Activated CD4-positive, alpha-beta T cell treated with anti-CD3 and anti-CD28 coated beads, Interleukin-2, amount 10 ng/mL, durations not matched to agents 7 days and 5 days (primary cell): ENCODE measurements around the gene RBM15. TPM values are rescaled to one million over a fixed set of nuclear protein-coding genes. Genes with fewer than 3 reads are reported as not detected.

Experiments
- CTCF ChIA-PET: fragments of 350-600 bp; sonication (Branson Sonifier 250); formaldehyde crosslinking; loops from one replicate; lab custom pipeline; 2021; ENCODE audit warnings: antibody characterized with exemption; lab: Charles Lee
- POLR2A ChIA-PET: fragments of 350-600 bp; sonication (Branson Sonifier 250); formaldehyde crosslinking; loops from one replicate; lab custom pipeline; 2021; ENCODE audit warnings: antibody characterized with exemption; lab: Charles Lee
- DNase-seq: peaks from one replicate; pipeline ENCODE4 v3.0.0-alpha.2; 2020
- H3K27ac Mint-ChIP-seq: one replicate; pipeline ENCODE4 v1.8.0; 2021; ENCODE audit warnings: mild to moderate bottlenecking, moderate library complexity, mixed read lengths
- H3K27me3 Mint-ChIP-seq: one replicate; pipeline ENCODE4 v1.8.0; 2021; ENCODE audit warnings: mixed read lengths
- H3K36me3 Mint-ChIP-seq: one replicate; pipeline ENCODE4 v1.8.0; 2021; ENCODE audit warnings: low read depth, mixed read lengths
- H3K4me1 Mint-ChIP-seq: one replicate; pipeline ENCODE4 v1.8.0; 2021; ENCODE audit warnings: mixed read lengths
- H3K4me3 Mint-ChIP-seq: one replicate; pipeline ENCODE4 v1.8.0; 2021; ENCODE audit warnings: mild to moderate bottlenecking, moderate library complexity, mixed read lengths
- H3K9me3 Mint-ChIP-seq: one replicate; pipeline ENCODE4 v1.8.0; 2021; ENCODE audit warnings: mixed read lengths
- total RNA-seq, 2 experiments: library from RNA; stranded (reverse); gene quantifications; one replicate each; pipeline ENCODE4 v1.2.3, GENCODE V29; 2021

The RBM15 gene
- total RNA-seq, 2 experiments from 2014 or later, result 69.9 to 71.2 TPM

GRCh38 chr1:110328274-110328673 lies 10.9 kb upstream of the RBM15 start:
- no peak overlapping the region for H3K4me3 Mint-ChIP-seq
- ChIA-PET POLR2A (no interaction called here), CTCF (interaction anchor here (3.6 kb wide), 1 partner anchor 10 kb away, joined by 15 read pairs; the partner anchor contains the start of gene RBM15)
- no peak overlapping the region for H3K27ac Mint-ChIP-seq
- H3K36me3 Mint-ChIP-seq, result no peaks in the 10 kb centered on the region
- no peaks in the 10 kb centered on the region for H3K9me3 Mint-ChIP-seq
- no peak for DNase-seq
- H3K4me1 Mint-ChIP-seq, result no peaks in the 10 kb centered on the region
- H3K27me3 Mint-ChIP-seq, result no peaks in the 10 kb centered on the region

- Mint-ChIP-seq H3K36me3 (no peaks in the 10 kb centered on the region), H3K9me3 (no peaks in the 10 kb centered on the region), H3K27me3 (no peaks in the 10 kb centered on the region), H3K4me3 (no peak overlapping the region), H3K27ac (no peak overlapping the region), H3K4me1 (no peaks in the 10 kb centered on the region)
- no peak for DNase-seq
- POLR2A ChIA-PET, result no interaction called here
- CTCF ChIA-PET, result interaction anchor here (1.7 to 3.6 kb wide), 2 partner anchors 9 to 121 kb away, joined by 4 to 15 read pairs; partner anchors contain the start of gene RBM15
Observed at GRCh38 chr1:110328700-110329099, 10.5 kb upstream of the RBM15 start.

GRCh38 chr1:110335265-110335664 lies 3.9 kb upstream of the RBM15 start:
- H3K27me3 Mint-ChIP-seq, result no peaks in the 10 kb centered on the region
- H3K27ac Mint-ChIP-seq, result no peak overlapping the region
- H3K4me1 Mint-ChIP-seq, result peaks cover 22% of the 10 kb centered on the region
- H3K36me3 Mint-ChIP-seq, result peaks cover 8% of the 10 kb centered on the region
- H3K4me3 Mint-ChIP-seq, result no peak overlapping the region
- no peak for DNase-seq
- no peaks in the 10 kb centered on the region for H3K9me3 Mint-ChIP-seq
- ChIA-PET POLR2A (no interaction called here), CTCF (interaction anchor here (0.8 to 3.5 kb wide), 4 partner anchors 9 to 132 kb away, joined by 3 to 12 read pairs (median 8); no protein-coding TSS in a partner anchor)

GRCh38 chr1:110336300-110337039 lies 2.7 kb upstream of the RBM15 start:
- Mint-ChIP-seq H3K27ac (peak overlapping the region; percentile 87), H3K4me1 (peaks cover 34% of the 10 kb centered on the region), H3K9me3 (no peaks in the 10 kb centered on the region), H3K27me3 (no peaks in the 10 kb centered on the region), H3K36me3 (peaks cover 20% of the 10 kb centered on the region), H3K4me3 (peak overlapping the region; percentile 70)
- POLR2A ChIA-PET, result no interaction called here
- CTCF ChIA-PET, result interaction anchor here (0.7 to 3.5 kb wide), 8 partner anchors 10 to 134 kb away, joined by 3 to 19 read pairs (median 8); no protein-coding TSS in a partner anchor
- no peak for DNase-seq

- no peaks in the 10 kb centered on the region for H3K27me3 Mint-ChIP-seq
- DNase-seq, result peak; percentile 44
- no peak overlapping the region for H3K27ac Mint-ChIP-seq
- no peak overlapping the region for H3K4me3 Mint-ChIP-seq
- H3K36me3 Mint-ChIP-seq, result peaks cover 33% of the 10 kb centered on the region
- ChIA-PET CTCF (interaction anchor here (0.5 to 4.3 kb wide), 22 partner anchors 8 to 324 kb away, joined by 3 to 43 read pairs (median 6); partner anchors contain the start of gene KCNC4), POLR2A (interaction anchor here (0.7 kb wide), 2 partner anchors 128 to 1111 kb away, joined by 3 read pairs; partner anchors contain the start of genes KCNC4 and WDR77)
- H3K9me3 Mint-ChIP-seq, result no peaks in the 10 kb centered on the region
- H3K4me1 Mint-ChIP-seq, result peaks cover 47% of the 10 kb centered on the region
Observed at GRCh38 chr1:110337704-110338308, 1.4 kb upstream of the RBM15 start.

- CTCF ChIA-PET, result interaction anchor here (0.5 to 4.3 kb wide), 30 partner anchors 8 to 323 kb away, joined by 3 to 43 read pairs (median 6); partner anchors contain the start of gene KCNC4
- H3K4me3 Mint-ChIP-seq, result no peak overlapping the region
- peaks cover 39% of the 10 kb centered on the region for H3K36me3 Mint-ChIP-seq
- POLR2A ChIA-PET, result interaction anchor here (0.5 to 0.7 kb wide), 3 partner anchors 8 to 1111 kb away, joined by 3 read pairs; partner anchors contain the start of gene WDR77
- H3K27ac Mint-ChIP-seq, result no peak overlapping the region
- H3K27me3 Mint-ChIP-seq, result no peaks in the 10 kb centered on the region
- H3K9me3 Mint-ChIP-seq, result no peaks in the 10 kb centered on the region
- peak; percentile 98 for DNase-seq
- peaks cover 53% of the 10 kb centered on the region for H3K4me1 Mint-ChIP-seq
Observed at GRCh38 chr1:110338309-110338885, 780 bp upstream of the RBM15 start.

GRCh38 chr1:110339407-110340206 lies 430 bp downstream of the RBM15 start:
- no peak overlapping the region for H3K4me3 Mint-ChIP-seq
- no peaks in the 10 kb centered on the region for H3K9me3 Mint-ChIP-seq
- CTCF ChIA-PET, result interaction anchor here (0.6 to 4.3 kb wide), 21 partner anchors 10 to 251 kb away, joined by 3 to 43 read pairs (median 6); partner anchors contain the start of gene KCNC4
- POLR2A ChIA-PET, result interaction anchor here (0.6 kb wide), 1 partner anchor 621 kb away, joined by 3 read pairs; no protein-coding TSS in a partner anchor
- H3K27ac Mint-ChIP-seq, result no peak overlapping the region
- peak; percentile 60 for DNase-seq
- no peaks in the 10 kb centered on the region for H3K27me3 Mint-ChIP-seq
- peaks cover 65% of the 10 kb centered on the region for H3K4me1 Mint-ChIP-seq
- H3K36me3 Mint-ChIP-seq, result peaks cover 49% of the 10 kb centered on the region

- H3K36me3 Mint-ChIP-seq, result peaks cover 52% of the 10 kb centered on the region
- H3K27me3 Mint-ChIP-seq, result no peaks in the 10 kb centered on the region
- ChIA-PET POLR2A (interaction anchor here (0.6 kb wide), 1 partner anchor 620 kb away, joined by 3 read pairs; no protein-coding TSS in a partner anchor), CTCF (interaction anchor here (0.7 to 4.3 kb wide), 9 partner anchors 9 to 137 kb away, joined by 3 to 43 read pairs (median 9); partner anchors contain the start of gene KCNC4)
- H3K27ac Mint-ChIP-seq, result no peak overlapping the region
- H3K9me3 Mint-ChIP-seq, result no peaks in the 10 kb centered on the region
- peaks cover 68% of the 10 kb centered on the region for H3K4me1 Mint-ChIP-seq
- H3K4me3 Mint-ChIP-seq, result no peak overlapping the region
- no peak for DNase-seq
Observed at GRCh38 chr1:110340207-110340468, 961 bp downstream of the RBM15 start.

GRCh38 chr1:110341146-110341871 lies 2.1 kb downstream of the RBM15 start:
- POLR2A ChIA-PET, result no interaction called here
- H3K27ac Mint-ChIP-seq, result peak overlapping the region; percentile 63

GRCh38 chr1:110341872-110342331 lies 2.7 kb downstream of the RBM15 start:
- peaks cover 65% of the 10 kb centered on the region for H3K36me3 Mint-ChIP-seq
- H3K4me1 Mint-ChIP-seq, result peaks cover 72% of the 10 kb centered on the region
- ChIA-PET POLR2A (no interaction called here), CTCF (interaction anchor here (0.8 to 4.3 kb wide), 3 partner anchors 17 to 139 kb away, joined by 4 to 43 read pairs (median 5); partner anchors contain the start of gene KCNC4)
- H3K27ac Mint-ChIP-seq, result peak overlapping the region; percentile 51
- no peaks in the 10 kb centered on the region for H3K9me3 Mint-ChIP-seq
- H3K4me3 Mint-ChIP-seq, result no peak overlapping the region
- no peaks in the 10 kb centered on the region for H3K27me3 Mint-ChIP-seq
- DNase-seq, result no peak

More at GRCh38 chr1:110341146-110341871, 2.1 kb downstream of the RBM15 start:
- DNase-seq, result no peak
- peaks cover 59% of the 10 kb centered on the region for H3K36me3 Mint-ChIP-seq
- H3K4me1 Mint-ChIP-seq, result peaks cover 72% of the 10 kb centered on the region
- no peaks in the 10 kb centered on the region for H3K9me3 Mint-ChIP-seq
- H3K4me3 Mint-ChIP-seq, result no peak overlapping the region
- no peaks in the 10 kb centered on the region for H3K27me3 Mint-ChIP-seq
- CTCF ChIA-PET, result interaction anchor here (0.8 to 4.3 kb wide), 4 partner anchors 17 to 138 kb away, joined by 4 to 43 read pairs (median 5); partner anchors contain the start of gene KCNC4

- H3K36me3 Mint-ChIP-seq, result peaks cover 77% of the 10 kb centered on the region
- peaks cover 78% of the 10 kb centered on the region for H3K4me1 Mint-ChIP-seq
Observed at GRCh38 chr1:110343249-110343648, 4.1 kb downstream of the RBM15 start.

More at GRCh38 chr1:110343249-110343648, 4.1 kb downstream of the RBM15 start:
- Mint-ChIP-seq H3K4me3 (no peak overlapping the region), H3K9me3 (no peaks in the 10 kb centered on the region), H3K27ac (no peak overlapping the region), H3K27me3 (no peaks in the 10 kb centered on the region)
- CTCF ChIA-PET, result no interaction called here
- POLR2A ChIA-PET, result no interaction called here
- DNase-seq, result no peak
